IMR-90 (cell line): ENCODE results near the gene KRT73. TPM values are rescaled to one million over a fixed set of nuclear protein-coding genes. Genes with fewer than 3 reads are reported as not detected.

Experiments used
- ATAC-seq: fragments of 200-7000 bp; cut with Tn5 transposase; 2 replicates; pipeline ENCODE4 v1.9.1; 2020; ENCODE audit warnings: low read depth, mild to moderate bottlenecking, moderate library complexity
- BruUV-seq: library from RNA; stranded (reverse); fragments of 400-500 nt; replicated peaks from 2 replicates; lab custom pipeline; 2021; lab: Mats Ljungman, UMichigan
- CTCF ChIA-PET: fragments of 300-600 bp; formaldehyde crosslinking; extraction: SDS; loops from one replicate; lab custom pipeline; 2021; ENCODE audit warnings: antibody characterized with exemption; lab: Yijun Ruan, JAX
- POLR2A ChIA-PET: fragments of 300-600 bp; sonication (Branson Sonifier 250); formaldehyde crosslinking; loops from one replicate; lab custom pipeline; 2022; ENCODE audit warnings: antibody characterized with exemption; ENCODE audit not compliant: unreplicated experiment; lab: Charles Lee
- DNase-seq: peaks from one replicate; pipeline ENCODE4 v3.0.0; 2013
- H2AFZ ChIP-seq: replicated peaks from 2 replicates; pipeline ENCODE3; 2013; ENCODE audit warnings: low read length, mild to moderate bottlenecking; ENCODE audit not compliant: poor library complexity
- H2AK5ac ChIP-seq: 2 replicates; pipeline ENCODE4 v1.6.1; 2013; ENCODE audit warnings: low read depth, low read length, inconsistent platforms
- H2AK9ac ChIP-seq: replicated peaks from 2 replicates; pipeline ENCODE3; 2013; ENCODE audit warnings: mild to moderate bottlenecking, low read depth, low read length, moderate library complexity; ENCODE audit not compliant: poor library complexity
- H2BK120ac ChIP-seq: 2 replicates; pipeline ENCODE4 v1.6.1; 2013; ENCODE audit warnings: low read depth, low read length, inconsistent platforms
- H2BK15ac ChIP-seq: 3 replicates; pipeline ENCODE4 v1.6.1; 2013; ENCODE audit warnings: low read depth, low read length, inconsistent platforms
- H2BK20ac ChIP-seq: 2 replicates; pipeline ENCODE4 v1.6.1; 2013; ENCODE audit warnings: low read depth, mild to moderate bottlenecking, inconsistent platforms, low read length, moderate library complexity
- H2BK5ac ChIP-seq: 2 replicates; pipeline ENCODE4 v1.6.1; 2013; ENCODE audit warnings: mild to moderate bottlenecking, low read depth, low read length, inconsistent platforms; ENCODE audit not compliant: poor library complexity, severe bottlenecking
- H3K14ac ChIP-seq: replicated peaks from 2 replicates; pipeline ENCODE4 v1.6.1; 2013; ENCODE audit warnings: low read depth, low read length, inconsistent platforms
- H3K18ac ChIP-seq: 2 replicates; pipeline ENCODE4 v1.6.1; 2013; ENCODE audit warnings: low read depth, low read length, control low read depth
- H3K23ac ChIP-seq: 2 replicates; pipeline ENCODE4 v1.6.1; 2013; ENCODE audit warnings: low read depth, low read length, inconsistent platforms
- H3K27ac ChIP-seq: 2 replicates; pipeline ENCODE4 v1.5.1; 2013; ENCODE audit warnings: mild to moderate bottlenecking, control low read depth, low read length; ENCODE audit not compliant: insufficient read depth
- H3K27me3 ChIP-seq: 2 replicates; pipeline ENCODE4 v1.6.1; 2013; ENCODE audit warnings: low read length; ENCODE audit not compliant: control insufficient read depth, insufficient read depth
- H3K36me3 ChIP-seq: 2 replicates; pipeline ENCODE4 v1.6.1; 2013; ENCODE audit warnings: low read length, mixed read lengths; ENCODE audit not compliant: control insufficient read depth, insufficient read depth
- H3K4ac ChIP-seq: 2 replicates; pipeline ENCODE4 v1.6.1; 2013; ENCODE audit warnings: low read depth, low read length, inconsistent platforms
- H3K4me1 ChIP-seq: 2 replicates; pipeline ENCODE4 v1.6.1; 2013; ENCODE audit warnings: low read length, mixed read lengths; ENCODE audit not compliant: control insufficient read depth, insufficient read depth
- H3K4me2 ChIP-seq: 2 replicates; pipeline ENCODE4 v1.6.1; 2013; ENCODE audit warnings: low read depth, mild to moderate bottlenecking, control low read depth, low read length, moderate library complexity
- H3K4me3 ChIP-seq: 2 replicates; pipeline ENCODE4 v1.5.1; 2013; ENCODE audit warnings: low read depth, mild to moderate bottlenecking, control low read depth, low read length, moderate library complexity; ENCODE audit not compliant: insufficient read depth
- H3K56ac ChIP-seq: 2 replicates; pipeline ENCODE4 v1.6.1; 2013; ENCODE audit warnings: low read length, inconsistent platforms; ENCODE audit not compliant: insufficient read depth; ENCODE audit errors: extremely low read depth
- H3K79me1 ChIP-seq, 2 experiments: 2 replicates each; pipeline ENCODE4 v1.6.1; 2013; ENCODE audit warnings: low read length in 2 of 2, inconsistent platforms in 1 of 2, low read depth in 1 of 2
- H3K9ac ChIP-seq: 2 replicates; pipeline ENCODE4 v1.6.1; 2013; ENCODE audit warnings: low read depth, low read length, control low read depth
- H3K9me1 ChIP-seq: 2 replicates; pipeline ENCODE4 v1.6.1; 2013; ENCODE audit warnings: low read length, inconsistent platforms; ENCODE audit not compliant: insufficient read depth
- H3K9me3 ChIP-seq: 2 replicates; pipeline ENCODE4 v1.6.1; 2013; ENCODE audit warnings: low read length; ENCODE audit not compliant: control insufficient read depth, insufficient read depth
- H4K20me1 ChIP-seq: 2 replicates; pipeline ENCODE4 v1.6.1; 2013; ENCODE audit warnings: low read length, inconsistent platforms; ENCODE audit not compliant: insufficient read depth
- H4K5ac ChIP-seq: 2 replicates; pipeline ENCODE4 v1.6.1; 2013; ENCODE audit warnings: mild to moderate bottlenecking, low read depth, low read length, control low read depth
- H4K8ac ChIP-seq, 2 experiments: 2 replicates each; pipeline ENCODE4 v1.6.1; 2013; ENCODE audit warnings: low read depth in 2 of 2, low read length in 2 of 2, control low read depth in 1 of 2, inconsistent platforms in 1 of 2
- H4K91ac ChIP-seq: 2 replicates; pipeline ENCODE4 v1.6.1; 2013; ENCODE audit warnings: low read depth, low read length, inconsistent platforms; ENCODE audit not compliant: insufficient read depth
- BHLHE40 ChIP-seq: fragments of 150-350 bp; IDR thresholded peaks from 2 replicates; pipeline ENCODE4 v1.6.1; 2016; ENCODE audit warnings: mild to moderate bottlenecking, low read depth, low read length
- CEBPB ChIP-seq: IDR thresholded peaks from 2 replicates; pipeline ENCODE4 v1.6.1; 2012; ENCODE audit warnings: low read depth, low read length, improper control_type of control experiment
- CHD1 ChIP-seq: IDR thresholded peaks from 2 replicates; pipeline ENCODE4 v1.6.1; 2012; ENCODE audit warnings: low read depth, low read length, improper control_type of control experiment
- MAFK ChIP-seq: IDR thresholded peaks from 2 replicates; pipeline ENCODE4 v1.6.1; 2012; ENCODE audit warnings: low read depth, low read length, improper control_type of control experiment
- MAZ ChIP-seq: IDR thresholded peaks from 2 replicates; pipeline ENCODE4 v1.6.1; 2012; ENCODE audit warnings: low read depth, mild to moderate bottlenecking, low read length, improper control_type of control experiment, moderate library complexity, borderline replicate concordance
- NFE2L2 ChIP-seq: fragments of 150-350 bp; IDR thresholded peaks from 2 replicates; pipeline ENCODE4 v1.6.1; 2016; ENCODE audit warnings: low read depth, mild to moderate bottlenecking, low read length
- POLR2A ChIP-seq: IDR thresholded peaks from 2 replicates; pipeline ENCODE4 v1.6.1; 2012; ENCODE audit warnings: mild to moderate bottlenecking, low read depth, low read length
- RCOR1 ChIP-seq: IDR thresholded peaks from 2 replicates; pipeline ENCODE4 v1.6.1; 2012; ENCODE audit warnings: mild to moderate bottlenecking, low read length, improper control_type of control experiment; ENCODE audit not compliant: insufficient replicate concordance
- USF2 ChIP-seq: fragments of 150-350 bp; IDR thresholded peaks from 2 replicates; pipeline ENCODE4 v1.6.1; 2017; ENCODE audit warnings: mild to moderate bottlenecking, antibody characterized with exemption, low read length, low read depth
- WGBS, 2 experiments: methylation state at CpG; one replicate each; pipeline versions ENCODE4 v1.1.5 to v1.1.7; 2013; ENCODE audit warnings: missing lambda C conversion rate in 2 of 2; ENCODE audit not compliant: insufficient read length in 1 of 2; ENCODE audit errors: extremely low coverage in 2 of 2; 5-methylcytosine and 5-hydroxymethylcytosine counted together
- dilution Hi-C: fragments of 300-500 bp; cut with HindIII; formaldehyde crosslinking; loops from one replicate; pipeline ENCODE4 v1.14.3; 2018; ENCODE audit warnings: low sequenced_read_pairs; ENCODE audit not compliant: unreplicated experiment
- in situ Hi-C: fragments of 300-500 bp; cut with MboI; formaldehyde crosslinking; loops from 3 replicates; pipeline ENCODE4 v1.14.3; 2019; ENCODE audit warnings: low sequenced_read_pairs, inconsistent platforms, mixed read lengths
- intact Hi-C: fragments of 100-400 bp; cut with micrococcal nuclease; formaldehyde crosslinking; loops from 2 replicates; pipeline ENCODE4 v1.10.0; 2022
- polyA plus RNA-seq, 3 experiments: library from polyadenylated mRNA; depleted of rRNA; stranded (reverse); fragments of >200 nt; gene quantifications; 2 replicates each; pipeline ENCODE4 v1.2.3, GENCODE V29; 2012; ENCODE audit warnings: low replicate concordance in 1 of 3
- total RNA-seq: library from RNA; depleted of rRNA; stranded (reverse); fragments of >200 nt; gene quantifications from 2 replicates; pipeline ENCODE4 v1.2.3, GENCODE V29; 2012
- TF ChIP-seq, protein P1 (sequence below): fragments of 150-350 bp; IDR thresholded peaks from 2 replicates; pipeline ENCODE4 v1.6.1; 2016; ENCODE audit warnings: low read depth, mild to moderate bottlenecking, low read length, moderate library complexity, borderline replicate concordance

KRT73 gene
- total and polyA plus RNA-seq, 2 of the 4 experiments (the other 2 are of a cell fraction) = not detected

- H3K27ac ChIP-seq = no peak overlapping the region
- H3K36me3 ChIP-seq = no peaks in the 10 kb centered on the region
- no CpG with 5 or more reads among the region's 2 CpGs for WGBS, 2 experiments
- no peak overlapping the region for H3K9ac ChIP-seq
- H3K4me1 ChIP-seq = no peaks in the 10 kb centered on the region
- H2BK120ac ChIP-seq = no peak overlapping the region
- no peak overlapping the region for H3K4ac ChIP-seq
- no peak overlapping the region for H3K4me3 ChIP-seq
- TF ChIP-seq BHLHE40 = no peak
- TF ChIP-seq USF2 = no peak
- TF ChIP-seq MAFK = no peak
- TF ChIP-seq POLR2A = no peak
- TF ChIP-seq, protein P1, sequence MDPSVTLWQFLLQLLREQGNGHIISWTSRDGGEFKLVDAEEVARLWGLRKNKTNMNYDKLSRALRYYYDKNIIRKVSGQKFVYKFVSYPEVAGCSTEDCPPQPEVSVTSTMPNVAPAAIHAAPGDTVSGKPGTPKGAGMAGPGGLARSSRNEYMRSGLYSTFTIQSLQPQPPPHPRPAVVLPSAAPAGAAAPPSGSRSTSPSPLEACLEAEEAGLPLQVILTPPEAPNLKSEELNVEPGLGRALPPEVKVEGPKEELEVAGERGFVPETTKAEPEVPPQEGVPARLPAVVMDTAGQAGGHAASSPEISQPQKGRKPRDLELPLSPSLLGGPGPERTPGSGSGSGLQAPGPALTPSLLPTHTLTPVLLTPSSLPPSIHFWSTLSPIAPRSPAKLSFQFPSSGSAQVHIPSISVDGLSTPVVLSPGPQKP = no peak
- TF ChIP-seq CEBPB = no peak
- no peak for TF ChIP-seq NFE2L2
- no peak for TF ChIP-seq RCOR1
- no peak for TF ChIP-seq CHD1
- no peak for TF ChIP-seq MAZ
- no peak overlapping the region for H3K18ac ChIP-seq
- no peak overlapping the region for H4K5ac ChIP-seq
- H3K56ac ChIP-seq = no peak overlapping the region
- H2AK9ac ChIP-seq = no peak overlapping the region
- H4K91ac ChIP-seq = no peak overlapping the region
- no peaks in the 10 kb centered on the region for H3K9me3 ChIP-seq
- H2AFZ ChIP-seq = no peak overlapping the region
- H3K4me2 ChIP-seq = no peak overlapping the region
- no peak overlapping the region for H4K8ac ChIP-seq
- H2BK15ac ChIP-seq = no peak overlapping the region
- POLR2A ChIA-PET = no interaction called here
- H3K23ac ChIP-seq = no peak overlapping the region
- dilution Hi-C loops = no loop called here
- intact Hi-C loops = loop anchor here (2.0 kb wide), 2 partner anchors 398 to 426 kb away; no protein-coding TSS in a partner anchor
- no peak overlapping the region for H2AK5ac ChIP-seq
- in situ Hi-C loops = loop anchor here (5.0 to 10.0 kb wide), 3 partner anchors 295 to 428 kb away; no protein-coding TSS in a partner anchor
- BruUV-seq = no TSS peak
- no peak for DNase-seq
- CTCF ChIA-PET = interaction anchor here (0.8 to 2.1 kb wide), 4 partner anchors 16 to 298 kb away, joined by 3 to 6 read pairs (median 3); no protein-coding TSS in a partner anchor
- no peaks in the 10 kb centered on the region for H3K9me1 ChIP-seq
- H2BK5ac ChIP-seq = no peak overlapping the region
- H4K20me1 ChIP-seq = no peaks in the 10 kb centered on the region; the same call in 1 of the 2 replicates
- no peaks in the 10 kb centered on the region for H3K79me1 ChIP-seq
- H3K14ac ChIP-seq = no peak overlapping the region
- ATAC-seq = no peak
- H2BK20ac ChIP-seq = no peak overlapping the region
- H3K27me3 ChIP-seq = peaks cover 47% of the 10 kb centered on the region
These were observed 35.9 kb downstream of the KRT73 start for GRCh38 chr12:52582486-52582885.
